SK-N-SH (cell line): ENCODE data around the gene ZNF217.

ENCODE experiments used
- CTCF ChIP-seq: fragments of 200-600 bp; sonication (generic); IDR thresholded peaks from 2 replicates; pipeline ENCODE4 v1.6.1; 2017; ENCODE audit warnings: antibody characterized with exemption, mild to moderate bottlenecking, moderate library complexity
- ELF1 ChIP-seq: IDR thresholded peaks from 2 replicates; pipeline ENCODE4 v1.4.0; 2012
- EP300 ChIP-seq, 2 experiments: IDR thresholded peaks; 2 replicates each; pipeline versions ENCODE4 v1.4.0 to v1.6.1; 2012; ENCODE audit warnings: borderline replicate concordance in 1 of 2, low read depth in 1 of 2, low read length in 1 of 2
- GATA2 ChIP-seq: sonication (generic); formaldehyde crosslinking; IDR thresholded peaks from 2 replicates; pipeline ENCODE4 v1.5.0; 2020; ENCODE audit warnings: mild to moderate bottlenecking, missing genetic modification reagents
- IRF3 ChIP-seq: fragments of 150-350 bp; IDR thresholded peaks from 2 replicates; pipeline ENCODE4 v1.6.1; 2016; ENCODE audit warnings: mild to moderate bottlenecking, low read depth, low read length
- RAD21 ChIP-seq: IDR thresholded peaks from 2 replicates; pipeline ENCODE4 v1.6.1; 2012; ENCODE audit warnings: mild to moderate bottlenecking, low read length
- RCOR1 ChIP-seq: fragments of 150-350 bp; IDR thresholded peaks from 2 replicates; pipeline ENCODE4 v1.6.1; 2017; ENCODE audit warnings: antibody characterized with exemption, low read length
- REST ChIP-seq: IDR thresholded peaks from 2 replicates; pipeline ENCODE4 v1.6.1; 2012; ENCODE audit warnings: mild to moderate bottlenecking, low read depth, low read length, moderate library complexity
- RXRA ChIP-seq: IDR thresholded peaks from 2 replicates; pipeline ENCODE4 v1.4.0; 2012; ENCODE audit warnings: low read depth, mild to moderate bottlenecking, borderline replicate concordance
- SMC3 ChIP-seq: IDR thresholded peaks from 2 replicates; pipeline ENCODE4 v1.6.1; 2012; ENCODE audit warnings: low read depth, low read length, improper control_type of control experiment
- TAF1 ChIP-seq: IDR thresholded peaks from 2 replicates; pipeline ENCODE4 v1.6.1; 2012; ENCODE audit warnings: low read depth, mild to moderate bottlenecking, low read length, moderate library complexity, borderline replicate concordance
- TCF12 ChIP-seq: IDR thresholded peaks from 2 replicates; pipeline ENCODE4 v1.4.0; 2012
- USF2 ChIP-seq: fragments of 150-350 bp; IDR thresholded peaks from 2 replicates; pipeline ENCODE4 v1.6.1; 2017; ENCODE audit warnings: antibody characterized with exemption, low read length, low read depth, borderline replicate concordance

GRCh38 chr20:53599910-53600632 is 6.4 kb upstream of the ZNF217 start:
- TF ChIP-seq TAF1, result no peak
- TF ChIP-seq RAD21, result no peak
- TF ChIP-seq CTCF, result no peak
- TF ChIP-seq USF2, result no peak
- TF ChIP-seq ELF1, result no peak
- no peak for TF ChIP-seq SMC3
- no peak for TF ChIP-seq RCOR1
- no peak for TF ChIP-seq EP300 (IDR thresholded peaks at IDR 0.05; ENCODE audit: borderline replicate concordance in 1 of 2, low read depth in 1 of 2, low read length in 1 of 2)
- TF ChIP-seq IRF3, result no peak
- no peak for TF ChIP-seq REST
- no peak for TF ChIP-seq RXRA
- TF ChIP-seq TCF12, result no peak
- TF ChIP-seq GATA2 (CRISPR knock-in tag), result no peak
